NCI-H524 (cell line): ENCODE data around the gene DTNB.
"Not testable (repeated sequence)": the region's sequence is repeated elsewhere in the genome, so short reads cannot be mapped to it uniquely, and the experiment has no call there.

ENCODE experiments used
- DNase-seq, 2 experiments: peaks; one replicate each; lab custom pipeline; 2025; lab: John Stamatoyannopoulos, UW

DTNB gene

GRCh38 chr2:25632396-25632795 lies 41.0 kb downstream of the DTNB start:
- DNase-seq = peak; percentile 8 to 57

- DNase-seq = no peak
Observed at GRCh38 chr2:25624635-25625034, 48.7 kb downstream of the DTNB start.

- DNase-seq = no peak
Observed at GRCh38 chr2:25623361-25623760, 50.0 kb downstream of the DTNB start.

- DNase-seq = no peak
Observed at GRCh38 chr2:25620711-25621110, 52.7 kb downstream of the DTNB start.

- DNase-seq = no peak
Observed at GRCh38 chr2:25620077-25620476, 53.3 kb downstream of the DTNB start.

GRCh38 chr2:25619185-25619584 lies 54.2 kb downstream of the DTNB start:
- no peak for DNase-seq

- DNase-seq = no peak
Observed at GRCh38 chr2:25618676-25619075, 54.7 kb downstream of the DTNB start.

- DNase-seq = no peak
Observed at GRCh38 chr2:25617948-25618646, 55.3 kb downstream of the DTNB start.

- no peak for DNase-seq
Observed at GRCh38 chr2:25615920-25616319, 57.5 kb downstream of the DTNB start.

- DNase-seq = no peak
Observed at GRCh38 chr2:25615386-25615785, 58.0 kb downstream of the DTNB start.

- peak in 1 of 2 experiments; percentile 16 for DNase-seq
Observed at GRCh38 chr2:25614711-25615110, 58.7 kb downstream of the DTNB start.

- DNase-seq = no peak
Observed at GRCh38 chr2:25608718-25609117, 64.7 kb downstream of the DTNB start.

GRCh38 chr2:25606892-25607291 lies 66.5 kb downstream of the DTNB start:
- peak; percentile 11 to 41 for DNase-seq

- DNase-seq = no peak
Observed at GRCh38 chr2:25602333-25602723, 71.0 kb downstream of the DTNB start.

- not testable (repeated sequence) for DNase-seq
Observed at GRCh38 chr2:25601711-25602332, 71.6 kb downstream of the DTNB start.

- DNase-seq = no peak
Observed at GRCh38 chr2:25598911-25599310, 74.5 kb downstream of the DTNB start.

GRCh38 chr2:25598332-25598731 lies 75.0 kb downstream of the DTNB start:
- DNase-seq = no peak

- no peak for DNase-seq
Observed at GRCh38 chr2:25597881-25598280, 75.5 kb downstream of the DTNB start.

- DNase-seq = no peak
Observed at GRCh38 chr2:25596516-25597244, 76.7 kb downstream of the DTNB start.

- no peak for DNase-seq
Observed at GRCh38 chr2:25595393-25595792, 78.0 kb downstream of the DTNB start.

GRCh38 chr2:25594991-25595390 lies 78.4 kb downstream of the DTNB start:
- DNase-seq = no peak

- DNase-seq = no peak
Observed at GRCh38 chr2:25592766-25593292, 80.5 kb downstream of the DTNB start.

- DNase-seq = no peak
Observed at GRCh38 chr2:25590921-25591505, 82.4 kb downstream of the DTNB start.
